Measurements from ENCODE around the gene GPATCH2L. TPM values are rescaled to one million over a fixed set of nuclear protein-coding genes. Genes with fewer than 3 reads are reported as not detected.

GPATCH2L gene
- total RNA-seq = 43.8 and 48.3 TPM in 2 replicates

GRCh38 chr14:76151398-76152332 lies at the start of gene GPATCH2L:
TSS of gene GPATCH2L (plus strand) at chr14:76151922. CDS start at chr14:76154364, 2,442 bp downstream.
- TF ChIP-seq CTCF (IDR thresholded peaks at IDR 0.05; ENCODE audit: extremely low read depth, low read depth, low read length) = no peak
- no peaks in the 10 kb centered on the region for H3K9me3 ChIP-seq (ENCODE audit: low read depth, low read length)
- peaks cover 16% of the 10 kb centered on the region for H3K4me1 ChIP-seq (ENCODE audit: insufficient read depth, low read length)

GRCh38 chr14:76104802-76105355 lies 46.8 kb upstream of the GPATCH2L start:
- Histone ChIP-seq H3K9me3 (ENCODE audit: low read depth, low read length) (no peaks in the 10 kb centered on the region), H4K20me1 (ENCODE audit: insufficient read depth, low read length) (no peaks in the 10 kb centered on the region), H3K27ac (ENCODE audit: low read depth, low read length) (no peak overlapping the region), H3K27me3 (ENCODE audit: insufficient read depth, low read length) (peaks cover 8% of the 10 kb centered on the region), H3K79me2 (ENCODE audit: insufficient read depth, low read length) (no peaks in the 10 kb centered on the region), H3K4me3 (ENCODE audit: insufficient read depth, low read length) (no peak overlapping the region), H2AFZ (ENCODE audit: low read length) (no peak overlapping the region), H3K36me3 (ENCODE audit: insufficient read depth, low read length) (no peaks in the 10 kb centered on the region), H3K4me2 (ENCODE audit: insufficient read depth, low read length) (no peak overlapping the region), H3K4me1 (ENCODE audit: insufficient read depth, low read length) (no peaks in the 10 kb centered on the region)
- TF ChIP-seq CTCF (IDR thresholded peaks at IDR 0.05; ENCODE audit: extremely low read depth, low read depth, low read length) = no peak
- DNase-seq (ENCODE audit: insufficient read length, low spot score, missing footprints) = no peak

More at GRCh38 chr14:76151398-76152332, at the start of gene GPATCH2L:
- H4K20me1 ChIP-seq (ENCODE audit: insufficient read depth, low read length) = peaks cover 42% of the 10 kb centered on the region
- H2AFZ ChIP-seq (ENCODE audit: low read length) = peak within 1 kb of the TSS; percentile 96
- peak within 1 kb of the TSS; percentile 92 for H3K4me2 ChIP-seq (ENCODE audit: insufficient read depth, low read length)
- peaks cover 49% of the 10 kb centered on the region for H3K79me2 ChIP-seq (ENCODE audit: insufficient read depth, low read length)
- H3K36me3 ChIP-seq (ENCODE audit: insufficient read depth, low read length) = peaks cover 24% of the 10 kb centered on the region
- peak within 1 kb of the TSS; percentile 96 for H3K27ac ChIP-seq (ENCODE audit: low read depth, low read length)
- peak; percentile 99 for DNase-seq (ENCODE audit: insufficient read length, low spot score, missing footprints)
- H3K27me3 ChIP-seq (ENCODE audit: insufficient read depth, low read length) = peaks cover 11% of the 10 kb centered on the region
- H3K4me3 ChIP-seq (ENCODE audit: insufficient read depth, low read length) = peak within 1 kb of the TSS; percentile 97

GRCh38 chr14:76106188-76106587 lies 45.5 kb upstream of the GPATCH2L start:
- Histone ChIP-seq H2AFZ (ENCODE audit: low read length) (no peak overlapping the region), H3K36me3 (ENCODE audit: insufficient read depth, low read length) (no peaks in the 10 kb centered on the region), H3K4me3 (ENCODE audit: insufficient read depth, low read length) (no peak overlapping the region), H3K79me2 (ENCODE audit: insufficient read depth, low read length) (no peaks in the 10 kb centered on the region), H3K27ac (ENCODE audit: low read depth, low read length) (no peak overlapping the region), H3K4me1 (ENCODE audit: insufficient read depth, low read length) (no peaks in the 10 kb centered on the region), H4K20me1 (ENCODE audit: insufficient read depth, low read length) (no peaks in the 10 kb centered on the region), H3K4me2 (ENCODE audit: insufficient read depth, low read length) (no peak overlapping the region), H3K27me3 (ENCODE audit: insufficient read depth, low read length) (peaks cover 3% of the 10 kb centered on the region), H3K9me3 (ENCODE audit: low read depth, low read length) (no peaks in the 10 kb centered on the region)
- DNase-seq (ENCODE audit: insufficient read length, low spot score, missing footprints) = no peak
- no peak for TF ChIP-seq CTCF (IDR thresholded peaks at IDR 0.05; ENCODE audit: extremely low read depth, low read depth, low read length)
